SK-N-SH (cell line): ENCODE results near the gene JMJD8. TPM values are rescaled to one million over a fixed set of nuclear protein-coding genes. Genes with fewer than 3 reads are reported as not detected.

ENCODE experiments used
- CHD2 ChIP-seq: fragments of 150-350 bp; IDR thresholded peaks from 2 replicates; pipeline ENCODE4 v1.6.1; 2018; ENCODE audit warnings: low read length; ENCODE audit not compliant: partially characterized antibody
- EP300 ChIP-seq, 2 experiments: IDR thresholded peaks; 2 replicates each; pipeline versions ENCODE4 v1.4.0 to v1.6.1; 2012; ENCODE audit warnings: borderline replicate concordance in 1 of 2, low read depth in 1 of 2, low read length in 1 of 2
- FOSL2 ChIP-seq: IDR thresholded peaks from 2 replicates; pipeline ENCODE4 v1.4.0; 2012; ENCODE audit warnings: low read depth, mild to moderate bottlenecking, moderate library complexity, borderline replicate concordance
- FOXJ3 ChIP-seq: sonication (generic); formaldehyde crosslinking; IDR thresholded peaks from 2 replicates; pipeline ENCODE4 v1.5.1; 2020; ENCODE audit warnings: mild to moderate bottlenecking, missing genetic modification reagents
- FOXM1 ChIP-seq: IDR thresholded peaks from 2 replicates; pipeline ENCODE4 v1.4.0; 2012; ENCODE audit warnings: low read depth, mild to moderate bottlenecking
- GABPA ChIP-seq: IDR thresholded peaks from 2 replicates; pipeline ENCODE4 v1.4.0; 2012; ENCODE audit warnings: low read depth, mild to moderate bottlenecking
- GATA2 ChIP-seq: sonication (generic); formaldehyde crosslinking; IDR thresholded peaks from 2 replicates; pipeline ENCODE4 v1.5.0; 2020; ENCODE audit warnings: mild to moderate bottlenecking, missing genetic modification reagents
- IRF3 ChIP-seq: fragments of 150-350 bp; IDR thresholded peaks from 2 replicates; pipeline ENCODE4 v1.6.1; 2016; ENCODE audit warnings: mild to moderate bottlenecking, low read depth, low read length
- MEF2A ChIP-seq: IDR thresholded peaks from 2 replicates; pipeline ENCODE4 v1.4.0; 2012; ENCODE audit warnings: low read depth, borderline replicate concordance
- MXI1 ChIP-seq: IDR thresholded peaks from 2 replicates; pipeline ENCODE4 v1.6.1; 2012; ENCODE audit warnings: mild to moderate bottlenecking, low read depth, low read length, improper control_type of control experiment
- NFIC ChIP-seq: IDR thresholded peaks from 2 replicates; pipeline ENCODE4 v1.4.0; 2012; ENCODE audit warnings: borderline replicate concordance
- RAD21 ChIP-seq: IDR thresholded peaks from 2 replicates; pipeline ENCODE4 v1.6.1; 2012; ENCODE audit warnings: mild to moderate bottlenecking, low read length
- RXRA ChIP-seq: IDR thresholded peaks from 2 replicates; pipeline ENCODE4 v1.4.0; 2012; ENCODE audit warnings: low read depth, mild to moderate bottlenecking, borderline replicate concordance
- SMC3 ChIP-seq: IDR thresholded peaks from 2 replicates; pipeline ENCODE4 v1.6.1; 2012; ENCODE audit warnings: low read depth, low read length, improper control_type of control experiment
- TEAD4 ChIP-seq: IDR thresholded peaks from 2 replicates; pipeline ENCODE4 v1.4.0; 2012; ENCODE audit warnings: mild to moderate bottlenecking, borderline replicate concordance; ENCODE audit not compliant: insufficient read depth
- ZBTB33 ChIP-seq: IDR thresholded peaks from 2 replicates; pipeline ENCODE4 v1.4.0; 2012; ENCODE audit warnings: low read depth, borderline replicate concordance
- polyA plus RNA-seq, 3 experiments: library from polyadenylated mRNA; depleted of rRNA; stranded (reverse); fragments of >200 nt; gene quantifications; 2 replicates each; pipeline ENCODE4 v1.2.3, GENCODE V29; 2012
- TF ChIP-seq, protein P1 (sequence below): IDR thresholded peaks from 2 replicates; pipeline ENCODE4; 2012
- TF ChIP-seq, protein P2 (sequence below): IDR thresholded peaks from 2 replicates; pipeline ENCODE4 v1.6.1; 2012; ENCODE audit warnings: mild to moderate bottlenecking, low read depth, low read length, moderate library complexity

Gene JMJD8
- polyA plus RNA-seq, 1 of the 3 experiments (the other 2 are of a cell fraction): 67.0 TPM

DNA sequence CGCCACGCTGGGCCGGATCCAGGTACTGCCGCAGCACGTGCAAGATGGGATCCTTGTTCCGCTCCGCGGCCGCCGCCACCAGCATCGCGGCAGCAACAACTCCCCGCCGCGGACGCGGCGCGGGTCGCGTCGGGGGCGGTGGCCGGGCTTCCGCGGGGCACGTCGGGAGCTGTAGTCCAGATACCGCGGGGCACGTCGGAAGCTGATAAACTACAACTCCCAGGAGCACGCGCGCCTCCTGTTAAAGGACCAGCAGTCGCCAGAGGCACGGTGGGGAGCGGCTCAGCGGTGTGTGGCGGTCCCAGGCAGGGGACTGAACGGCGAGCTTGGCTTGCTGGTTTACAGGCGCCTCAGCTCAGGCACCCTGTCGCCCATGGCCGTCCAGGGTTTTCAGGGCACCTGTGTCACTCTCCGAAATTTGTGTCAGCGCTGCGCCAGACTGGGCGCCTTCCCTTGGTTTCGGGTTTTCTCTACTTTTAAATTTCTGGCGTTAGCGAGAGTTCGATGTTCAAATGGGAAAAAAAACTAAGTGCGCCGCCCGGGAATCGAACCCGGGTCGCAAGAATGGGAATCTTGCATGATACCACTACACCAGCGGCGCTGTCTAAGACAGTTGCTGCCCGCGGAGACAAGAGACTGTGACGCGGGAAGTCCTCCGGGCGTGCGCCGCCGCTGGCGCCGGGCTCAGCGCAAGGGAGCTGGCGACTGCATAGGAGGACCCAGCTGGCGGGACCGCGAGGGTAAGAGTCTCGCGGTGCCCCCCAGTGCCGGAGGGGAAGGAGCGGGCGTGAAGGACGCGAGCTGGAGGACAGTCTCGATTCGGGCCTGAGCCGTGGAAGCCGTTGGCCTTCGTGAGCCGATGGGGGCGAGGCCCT is 47.7 kb downstream of the JMJD8 start, which contains the start of gene METTL26 (continued):
- TF ChIP-seq GABPA: peak; percentile 52; the same call in 1 of the 2 replicates
- peak; percentile 85; the same call in 1 of the 2 replicates for TF ChIP-seq ZBTB33
- TF ChIP-seq FOXJ3 (CRISPR knock-in tag): no peak
- TF ChIP-seq NFIC: no peak
- TF ChIP-seq IRF3: no peak
- TF ChIP-seq, protein P1, sequence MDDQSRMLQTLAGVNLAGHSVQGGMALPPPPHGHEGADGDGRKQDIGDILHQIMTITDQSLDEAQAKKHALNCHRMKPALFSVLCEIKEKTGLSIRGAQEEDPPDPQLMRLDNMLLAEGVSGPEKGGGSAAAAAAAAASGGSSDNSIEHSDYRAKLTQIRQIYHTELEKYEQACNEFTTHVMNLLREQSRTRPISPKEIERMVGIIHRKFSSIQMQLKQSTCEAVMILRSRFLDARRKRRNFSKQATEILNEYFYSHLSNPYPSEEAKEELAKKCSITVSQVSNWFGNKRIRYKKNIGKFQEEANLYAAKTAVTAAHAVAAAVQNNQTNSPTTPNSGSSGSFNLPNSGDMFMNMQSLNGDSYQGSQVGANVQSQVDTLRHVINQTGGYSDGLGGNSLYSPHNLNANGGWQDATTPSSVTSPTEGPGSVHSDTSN: no peak
- TF ChIP-seq, protein P2, sequence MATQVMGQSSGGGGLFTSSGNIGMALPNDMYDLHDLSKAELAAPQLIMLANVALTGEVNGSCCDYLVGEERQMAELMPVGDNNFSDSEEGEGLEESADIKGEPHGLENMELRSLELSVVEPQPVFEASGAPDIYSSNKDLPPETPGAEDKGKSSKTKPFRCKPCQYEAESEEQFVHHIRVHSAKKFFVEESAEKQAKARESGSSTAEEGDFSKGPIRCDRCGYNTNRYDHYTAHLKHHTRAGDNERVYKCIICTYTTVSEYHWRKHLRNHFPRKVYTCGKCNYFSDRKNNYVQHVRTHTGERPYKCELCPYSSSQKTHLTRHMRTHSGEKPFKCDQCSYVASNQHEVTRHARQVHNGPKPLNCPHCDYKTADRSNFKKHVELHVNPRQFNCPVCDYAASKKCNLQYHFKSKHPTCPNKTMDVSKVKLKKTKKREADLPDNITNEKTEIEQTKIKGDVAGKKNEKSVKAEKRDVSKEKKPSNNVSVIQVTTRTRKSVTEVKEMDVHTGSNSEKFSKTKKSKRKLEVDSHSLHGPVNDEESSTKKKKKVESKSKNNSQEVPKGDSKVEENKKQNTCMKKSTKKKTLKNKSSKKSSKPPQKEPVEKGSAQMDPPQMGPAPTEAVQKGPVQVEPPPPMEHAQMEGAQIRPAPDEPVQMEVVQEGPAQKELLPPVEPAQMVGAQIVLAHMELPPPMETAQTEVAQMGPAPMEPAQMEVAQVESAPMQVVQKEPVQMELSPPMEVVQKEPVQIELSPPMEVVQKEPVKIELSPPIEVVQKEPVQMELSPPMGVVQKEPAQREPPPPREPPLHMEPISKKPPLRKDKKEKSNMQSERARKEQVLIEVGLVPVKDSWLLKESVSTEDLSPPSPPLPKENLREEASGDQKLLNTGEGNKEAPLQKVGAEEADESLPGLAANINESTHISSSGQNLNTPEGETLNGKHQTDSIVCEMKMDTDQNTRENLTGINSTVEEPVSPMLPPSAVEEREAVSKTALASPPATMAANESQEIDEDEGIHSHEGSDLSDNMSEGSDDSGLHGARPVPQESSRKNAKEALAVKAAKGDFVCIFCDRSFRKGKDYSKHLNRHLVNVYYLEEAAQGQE: no peak; the same call in 1 of the 2 replicates
- no peak for TF ChIP-seq GATA2 (CRISPR knock-in tag)
- no peak for TF ChIP-seq MEF2A
- peak; percentile 96 for TF ChIP-seq MXI1
- peak; percentile 84 for TF ChIP-seq CHD2
- 0 out of 4 replicates have a peak, but pooled peaks of 1 of the 2 experiments have one; percentile 1 for TF ChIP-seq EP300 (IDR thresholded peaks at IDR 0.05; ENCODE audit: borderline replicate concordance in 1 of 2, low read depth in 1 of 2, low read length in 1 of 2)
- TF ChIP-seq SMC3: no peak
- TF ChIP-seq TEAD4: peak; percentile 94
- peak; percentile 70 for TF ChIP-seq FOSL2
- TF ChIP-seq FOXM1: no peak
- no peak for TF ChIP-seq RAD21
- no peak for TF ChIP-seq RXRA
